Measurements from ENCODE around the gene POC1B.
"Not testable (repeated sequence)": the region's sequence is repeated elsewhere in the genome, so short reads cannot be mapped to it uniquely, and the experiment has no call there.

POC1B gene

DNA sequence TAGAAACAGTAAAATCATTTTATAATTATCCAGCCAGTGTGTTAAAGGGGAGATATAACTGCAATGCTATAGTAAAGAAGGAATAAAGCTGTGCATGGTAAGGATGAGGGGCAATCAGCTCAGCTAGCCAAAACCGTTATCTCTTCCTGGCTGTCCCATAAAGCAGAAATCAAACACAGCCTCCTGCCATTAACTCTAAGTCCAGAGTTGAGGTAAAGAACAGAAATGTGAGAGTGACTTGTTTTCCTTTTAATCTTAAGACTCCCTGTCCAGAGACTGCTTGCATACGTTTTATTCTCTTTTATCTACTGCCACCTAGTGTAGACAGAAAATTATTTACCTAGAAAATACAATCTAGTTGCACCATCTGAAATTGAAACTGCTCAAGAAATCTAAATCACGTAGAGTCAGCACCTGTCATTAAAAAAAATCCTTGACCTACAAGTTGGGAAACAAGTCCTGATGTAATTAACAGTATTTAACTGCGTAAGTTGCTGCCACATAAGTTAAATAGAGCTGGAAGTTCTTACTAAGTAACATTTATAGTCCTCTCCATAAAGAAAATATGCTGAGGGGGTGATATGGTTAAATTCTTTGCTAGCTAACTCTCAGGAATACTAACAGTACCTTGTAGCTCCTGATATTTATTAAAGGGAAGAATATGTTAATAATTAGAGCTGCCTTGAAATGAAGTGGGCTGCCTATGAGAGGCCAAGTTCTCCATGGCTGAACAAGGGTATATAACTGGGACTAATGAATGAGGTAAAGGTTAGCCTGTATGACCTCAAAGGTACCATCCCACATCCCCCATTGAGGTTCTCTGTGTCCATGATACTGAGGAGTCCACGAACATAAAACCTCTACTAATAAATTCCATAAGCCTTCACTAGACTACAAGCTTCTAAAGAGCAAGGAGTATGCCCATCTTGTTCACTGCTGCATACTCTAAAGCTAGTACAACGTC lies 63.9 kb downstream of the POC1B start:
- DNase-seq (ENCODE audit: low read depth): no peak

DNA sequence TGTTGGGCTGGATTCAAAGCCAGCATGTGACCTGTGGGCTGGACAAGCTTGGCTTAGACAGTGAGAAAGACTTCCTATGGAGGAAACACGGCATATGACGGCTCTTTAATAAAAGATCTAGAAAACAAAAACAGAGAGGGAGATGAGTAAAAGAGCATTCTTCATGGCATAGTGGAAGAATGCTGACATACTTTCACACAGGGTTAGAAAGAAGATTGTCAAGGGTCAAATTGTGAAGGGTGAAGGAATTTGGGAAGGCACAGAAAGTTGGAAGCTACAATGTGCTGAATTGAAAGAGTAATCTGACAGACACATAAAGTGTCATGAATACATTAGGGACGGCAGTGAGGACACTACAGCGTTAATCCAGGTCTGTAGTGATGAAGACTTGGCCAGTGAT lies 64.7 kb downstream of the POC1B start:
- DNase-seq (ENCODE audit: low read depth): no peak

DNA sequence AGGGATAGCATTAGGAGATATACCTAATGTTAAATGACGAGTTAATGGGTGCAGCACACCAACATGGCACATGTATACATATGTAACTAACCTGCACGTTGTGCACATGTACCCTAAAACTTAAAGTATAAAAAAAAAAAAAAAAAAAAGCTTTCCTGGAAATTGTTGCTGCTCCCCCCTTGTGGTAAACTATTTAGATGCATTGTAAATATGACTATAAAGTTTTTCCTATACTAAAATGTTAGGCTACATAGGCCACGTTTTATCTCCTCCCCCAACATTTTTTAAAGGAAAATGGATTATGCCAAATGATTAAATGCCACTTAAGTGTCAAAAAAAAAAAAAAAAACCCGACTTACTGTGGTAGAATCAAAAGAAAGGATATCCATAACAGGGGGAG lies 66.6 kb downstream of the POC1B start:
- DNase-seq (ENCODE audit: low read depth): not testable (repeated sequence)

DNA sequence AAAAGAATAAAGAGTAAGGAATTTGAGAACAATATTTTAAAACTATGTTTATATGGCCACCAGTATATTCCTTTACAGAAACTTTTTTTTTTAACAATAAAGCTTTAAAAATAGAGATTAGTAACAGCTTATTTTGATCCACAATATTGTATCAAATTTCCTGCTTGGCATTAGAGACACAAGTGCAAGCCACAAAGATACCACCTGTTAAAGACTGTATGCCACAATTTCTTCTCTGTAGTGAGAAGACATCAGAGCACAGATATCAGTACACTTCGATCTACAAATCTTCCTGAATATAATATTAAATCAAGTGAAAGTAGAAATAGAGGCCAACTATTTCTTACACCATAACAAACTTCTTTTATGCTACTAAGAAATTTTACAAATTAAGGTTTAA lies 69.3 kb downstream of the POC1B start:
- no peak for DNase-seq (ENCODE audit: low read depth)

GRCh38 chr12:89454080-89454848 lies 71.6 kb downstream of the POC1B start:
- DNase-seq (ENCODE audit: low read depth): no peak

- no peak for DNase-seq (ENCODE audit: low read depth)
These were observed 72.5 kb downstream of the POC1B start for GRCh38 chr12:89453121-89453978.

DNA sequence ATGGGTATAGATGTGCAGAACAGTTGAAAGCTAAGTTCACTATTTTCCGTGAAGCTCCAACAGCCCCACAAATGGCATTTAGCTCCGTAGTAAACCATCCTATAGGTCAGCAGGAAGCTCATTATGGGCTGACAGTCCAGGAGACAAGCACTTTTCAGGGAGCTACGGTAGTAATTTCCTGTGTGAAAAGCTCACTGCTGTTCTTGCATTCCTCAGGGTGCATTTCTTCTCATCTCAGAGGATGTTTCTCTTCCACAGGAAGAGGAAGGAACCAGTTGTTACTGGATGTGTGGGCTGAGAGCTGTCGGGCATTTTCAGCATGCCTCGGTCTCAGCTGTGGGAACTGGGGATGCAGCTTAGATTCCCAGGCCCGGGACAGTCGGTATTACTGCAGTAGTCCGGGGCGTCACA lies 74.0 kb downstream of the POC1B start:
- DNase-seq (ENCODE audit: low read depth): no peak

GRCh38 chr12:89450907-89451306 lies 74.9 kb downstream of the POC1B start:
- no peak for DNase-seq (ENCODE audit: low read depth)

GRCh38 chr12:89448951-89449371 lies 76.9 kb downstream of the POC1B start:
- no peak for DNase-seq (ENCODE audit: low read depth)

DNA sequence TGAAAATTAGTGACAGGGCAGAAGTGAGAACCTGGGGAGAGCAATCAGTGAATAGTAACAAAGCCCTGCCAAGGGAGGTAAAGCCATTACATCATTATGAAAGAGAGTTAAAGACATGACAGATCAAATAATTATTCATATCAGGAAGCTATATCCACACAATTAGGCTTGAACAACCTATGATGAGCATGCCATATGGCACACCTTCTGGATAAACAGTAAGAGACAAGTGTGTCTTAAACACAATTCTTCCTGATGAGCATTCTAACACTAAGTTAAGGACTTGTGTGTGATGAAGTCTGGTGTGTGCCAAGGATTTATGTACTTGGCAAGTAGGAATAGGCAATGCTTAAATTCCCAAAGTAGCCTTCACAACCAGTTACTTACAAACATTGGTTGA lies 77.3 kb downstream of the POC1B start:
- no peak for DNase-seq (ENCODE audit: low read depth)

GRCh38 chr12:89439941-89440340 lies 85.9 kb downstream of the POC1B start:
- no peak for DNase-seq (ENCODE audit: low read depth)

DNA sequence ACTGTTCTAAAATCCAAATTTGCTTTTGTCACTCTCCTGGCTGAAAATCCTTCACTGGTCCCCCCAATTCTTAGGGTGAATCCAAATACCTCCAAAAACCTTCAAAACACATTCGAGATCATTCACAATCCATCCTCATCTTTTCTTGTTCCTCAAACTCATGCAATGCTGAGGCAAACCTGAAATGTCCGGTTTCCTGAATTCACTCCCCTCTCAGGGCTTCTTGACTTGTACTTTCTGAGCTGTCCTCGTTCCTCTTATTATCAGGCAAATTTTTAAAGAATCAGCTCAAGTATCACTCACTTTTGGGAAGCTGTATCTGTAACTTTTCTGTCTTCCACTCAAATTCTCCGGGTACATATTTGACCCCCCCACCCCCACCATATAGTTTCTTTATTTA lies 88.6 kb downstream of the POC1B start:
- DNase-seq (ENCODE audit: low read depth): no peak

DNA sequence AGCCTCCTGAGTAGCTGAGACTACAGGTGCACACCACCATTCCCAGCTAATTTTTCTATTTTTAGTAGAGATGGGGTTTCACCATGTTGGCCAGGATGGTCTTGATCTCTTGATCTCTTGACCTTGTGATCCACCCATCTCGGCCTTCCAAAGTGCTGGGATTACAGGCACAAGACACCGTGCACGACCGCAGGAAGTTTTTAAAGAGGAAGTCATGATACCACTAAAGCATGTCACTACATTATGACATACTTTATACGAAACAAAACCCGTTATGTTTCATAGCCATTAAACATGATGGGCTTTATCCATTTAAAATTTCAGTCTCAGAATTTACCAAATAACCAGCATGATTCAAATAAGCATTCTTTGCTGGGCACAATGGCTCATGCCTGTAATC lies 89.8 kb downstream of the POC1B start:
- DNase-seq (ENCODE audit: low read depth): no peak

DNA sequence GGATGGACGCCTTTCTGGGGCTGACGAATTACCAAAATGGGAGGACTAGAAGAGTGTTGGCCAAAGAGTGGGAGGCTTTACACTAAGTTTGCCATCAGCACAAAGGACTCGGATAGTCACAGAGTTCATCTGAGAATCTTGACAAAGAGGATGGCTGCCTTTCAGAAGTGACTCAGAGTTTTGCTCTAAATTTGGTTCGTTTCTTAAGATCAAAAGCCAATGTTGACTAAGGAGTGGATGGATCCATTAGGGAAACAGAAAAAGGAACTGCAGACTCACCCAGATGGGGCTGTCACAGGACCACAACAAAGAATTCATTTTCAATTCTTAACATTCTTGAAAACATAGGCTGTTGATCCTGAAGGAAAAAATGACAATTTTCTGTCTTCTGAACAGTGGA lies 92.2 kb downstream of the POC1B start:
- no peak for DNase-seq (ENCODE audit: low read depth)

DNA sequence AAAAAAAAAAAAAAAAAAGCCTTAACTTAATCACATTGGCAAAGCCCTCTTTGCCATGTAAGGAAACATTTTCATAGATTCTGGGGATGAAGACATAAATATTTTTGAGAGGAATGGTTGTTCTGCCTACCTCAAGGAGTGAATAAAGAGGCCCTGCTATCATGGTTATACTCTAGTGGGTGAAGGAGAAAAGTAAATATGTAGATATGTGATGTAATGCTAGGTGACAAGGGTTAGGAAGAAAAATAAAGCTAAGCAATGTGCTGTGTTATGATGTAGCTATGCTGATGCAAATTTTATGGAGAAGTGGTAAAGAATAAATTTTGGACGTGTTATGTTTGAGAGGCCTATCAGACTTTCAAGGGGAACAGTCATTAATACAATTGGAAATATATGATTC lies 93.5 kb downstream of the POC1B start:
- no peak for DNase-seq (ENCODE audit: low read depth)

GRCh38 chr12:89429528-89429927 lies 96.3 kb downstream of the POC1B start:
- DNase-seq (ENCODE audit: low read depth): no peak

GRCh38 chr12:89427508-89428156 lies 98.2 kb downstream of the POC1B start:
- no peak for DNase-seq (ENCODE audit: low read depth)

GRCh38 chr12:89424846-89425245 lies 101.0 kb downstream of the POC1B start:
- DNase-seq (ENCODE audit: low read depth): no peak

DNA sequence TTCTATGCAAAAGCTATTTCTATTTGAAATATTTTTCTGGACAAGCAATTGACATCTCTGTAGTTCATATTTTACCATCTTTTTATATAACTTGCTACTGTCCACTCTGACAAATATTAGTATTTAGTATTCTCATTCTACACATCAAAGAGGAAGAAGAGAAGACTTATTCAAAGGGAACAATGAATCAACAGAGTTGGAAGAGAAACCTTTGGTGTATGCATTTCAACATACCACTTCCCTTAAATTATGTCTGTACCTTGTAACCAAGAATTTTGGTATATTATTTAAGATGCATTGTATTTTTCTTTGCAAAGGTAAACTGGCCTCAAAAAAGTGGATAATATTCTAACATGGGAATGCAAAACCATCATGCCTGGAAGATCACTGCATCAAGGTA lies 101.5 kb downstream of the POC1B start:
- DNase-seq (ENCODE audit: low read depth): no peak

GRCh38 chr12:89421092-89421835 lies 104.6 kb downstream of the POC1B start:
- no peak for DNase-seq (ENCODE audit: low read depth)
